IPS-NIHi7 (cell line): ENCODE measurements around the gene ZNF391.
A peak's percentile ranks its signal among the peaks of the same experiment; 100 is the strongest.
"Not testable (repeated sequence)": the region's sequence is repeated elsewhere in the genome, so short reads cannot be mapped to it uniquely, and the experiment has no call there.

Experiments used
- DNase-seq: peaks from one replicate; pipeline ENCODE4 v3.0.0; 2012; ENCODE audit warnings: mixed read lengths; ENCODE audit errors: extremely low spot score

The ZNF391 gene

GRCh38 chr6:27422651-27423332, 34.2 kb downstream of the ZNF391 start:
- DNase-seq: peak; percentile 36

GRCh38 chr6:27424851-27425250, 36.3 kb downstream of the ZNF391 start:
- not testable (repeated sequence) for DNase-seq

GRCh38 chr6:27426045-27426620, 37.6 kb downstream of the ZNF391 start:
- DNase-seq: no peak

GRCh38 chr6:27428502-27428901, 39.9 kb downstream of the ZNF391 start:
- DNase-seq: no peak

GRCh38 chr6:27428966-27429365, 40.4 kb downstream of the ZNF391 start:
- no peak for DNase-seq

- DNase-seq: no peak
These were observed 45.2 kb downstream of the ZNF391 start for GRCh38 chr6:27433714-27434113.

- no peak for DNase-seq
These were observed 50.8 kb downstream of the ZNF391 start for GRCh38 chr6:27439371-27439770.

- no peak for DNase-seq
These were observed 52.4 kb downstream of the ZNF391 start for GRCh38 chr6:27441001-27441400.

GRCh38 chr6:27442932-27443331, 54.4 kb downstream of the ZNF391 start:
- no peak for DNase-seq

- DNase-seq: no peak
These were observed 59.9 kb downstream of the ZNF391 start for GRCh38 chr6:27448456-27448855.

- DNase-seq: no peak
These were observed 63.3 kb downstream of the ZNF391 start for GRCh38 chr6:27451660-27452390.

- DNase-seq: no peak
These were observed 63.9 kb downstream of the ZNF391 start for GRCh38 chr6:27452496-27452897.
